WTC11 (cell line): ENCODE results near the gene SPATA4. TPM values are rescaled to one million over a fixed set of nuclear protein-coding genes. Genes with fewer than 3 reads are reported as not detected.

ENCODE experiments used
- ATAC-seq: fragments of 200-7000 bp; cut with Tn5 transposase; 2 replicates; pipeline ENCODE4 v1.10.0; 2021; ENCODE audit warnings: mild to moderate bottlenecking, moderate library complexity
- CTCF ChIA-PET: fragments of 300-600 bp; sonication (Branson Sonifier 250); formaldehyde crosslinking; loops from one replicate; lab custom pipeline; 2021; ENCODE audit warnings: antibody characterized with exemption; lab: Charles Lee
- POLR2A ChIA-PET: fragments of 350-600 bp; sonication (Branson Sonifier 250); formaldehyde crosslinking; loops from one replicate; lab custom pipeline; 2021; ENCODE audit warnings: antibody characterized with exemption; lab: Charles Lee
- DNase-seq: peaks from one replicate; pipeline ENCODE4 v3.0.0; 2021; ENCODE audit warnings: low spot score
- H3K27ac Mint-ChIP-seq: 2 replicates; pipeline ENCODE4 v1.8.0; 2021; ENCODE audit warnings: mixed read lengths
- H3K27me3 Mint-ChIP-seq: 2 replicates; pipeline ENCODE4 v1.8.0; 2021; ENCODE audit warnings: low read depth, mild to moderate bottlenecking, moderate library complexity, mixed read lengths
- H3K36me3 Mint-ChIP-seq: 2 replicates; pipeline ENCODE4 v1.8.0; 2021; ENCODE audit warnings: mixed read lengths
- H3K4me1 Mint-ChIP-seq: 2 replicates; pipeline ENCODE4 v1.8.0; 2022; ENCODE audit warnings: mixed read lengths
- H3K4me3 Mint-ChIP-seq: 2 replicates; pipeline ENCODE4 v1.8.0; 2021; ENCODE audit warnings: mild to moderate bottlenecking, moderate library complexity, mixed read lengths
- H3K9me3 Mint-ChIP-seq: 2 replicates; pipeline ENCODE4 v1.8.0; 2021; ENCODE audit warnings: mixed read lengths
- EMX1 ChIP-seq: fragments of 250-450 bp; sonication (Bioruptor Pico); IDR thresholded peaks from 2 replicates; pipeline ENCODE4 v1.8.0; 2021; ENCODE audit warnings: mild to moderate bottlenecking
- FOXP1 ChIP-seq: sonication (generic); formaldehyde crosslinking; IDR thresholded peaks from 2 replicates; pipeline ENCODE4 v1.8.0; 2022; ENCODE audit warnings: missing genetic modification reagents, mild to moderate bottlenecking, moderate library complexity, borderline replicate concordance
- GTF2I ChIP-seq: fragments of 250-450 bp; sonication (Bioruptor Pico); conservative IDR thresholded peaks from 2 replicates; pipeline ENCODE4 v1.4.0; 2021; ENCODE audit warnings: mild to moderate bottlenecking
- JAZF1 ChIP-seq: fragments of 250-450 bp; sonication (Bioruptor Pico); IDR thresholded peaks from 2 replicates; pipeline ENCODE4 v1.9.0; 2021; ENCODE audit warnings: moderate library complexity, mild to moderate bottlenecking, inconsistent platforms
- OVOL2 ChIP-seq: fragments of 250-450 bp; sonication (Bioruptor Pico); IDR thresholded peaks from 2 replicates; pipeline ENCODE4 v1.9.0; 2021; ENCODE audit warnings: mild to moderate bottlenecking, borderline replicate concordance
- PRRX2 ChIP-seq: fragments of 250-450 bp; sonication (Bioruptor Pico); IDR thresholded peaks from 2 replicates; pipeline ENCODE4 v1.8.0; 2021; ENCODE audit warnings: mild to moderate bottlenecking
- TEAD4 ChIP-seq: sonication (generic); formaldehyde crosslinking; IDR thresholded peaks from 2 replicates; pipeline ENCODE4 v1.8.0; 2022; ENCODE audit warnings: mild to moderate bottlenecking, missing genetic modification reagents
- total RNA-seq: library from RNA; stranded (reverse); gene quantifications from 3 replicates; pipeline ENCODE4 v1.2.3, GENCODE V29; 2021
- TF ChIP-seq, protein P1 (sequence below): fragments of 250-450 bp; sonication (Bioruptor Pico); IDR thresholded peaks from 2 replicates; pipeline ENCODE4 v1.8.0; 2021; ENCODE audit warnings: mild to moderate bottlenecking
- TF ChIP-seq, protein P2 (sequence below): fragments of 200-600 bp; IDR thresholded peaks from 2 replicates; pipeline ENCODE4 v1.8.0; 2022; ENCODE audit warnings: antibody characterized with exemption
- TF ChIP-seq, protein P3 (sequence below): sonication (generic); formaldehyde crosslinking; IDR thresholded peaks from 2 replicates; pipeline ENCODE4 v1.8.1; 2023; ENCODE audit warnings: mild to moderate bottlenecking, missing genetic modification reagents, moderate library complexity
- TF ChIP-seq, protein P4 (sequence below): sonication (generic); formaldehyde crosslinking; IDR thresholded peaks from 2 replicates; pipeline ENCODE4 v1.8.1; 2022; ENCODE audit warnings: missing genetic modification reagents, borderline replicate concordance
- TF ChIP-seq, protein P5 (sequence below): fragments of 250-450 bp; sonication (Bioruptor Pico); IDR thresholded peaks from 2 replicates; pipeline ENCODE4 v1.9.0; 2021; ENCODE audit warnings: mild to moderate bottlenecking
- TF ChIP-seq, protein P6 (sequence below): sonication (generic); formaldehyde crosslinking; IDR thresholded peaks from 2 replicates; pipeline ENCODE4 v1.8.0; 2023; ENCODE audit warnings: missing genetic modification reagents, mild to moderate bottlenecking, borderline replicate concordance

The SPATA4 gene
- total RNA-seq, 1 experiment from 2014 or later = not detected

DNA sequence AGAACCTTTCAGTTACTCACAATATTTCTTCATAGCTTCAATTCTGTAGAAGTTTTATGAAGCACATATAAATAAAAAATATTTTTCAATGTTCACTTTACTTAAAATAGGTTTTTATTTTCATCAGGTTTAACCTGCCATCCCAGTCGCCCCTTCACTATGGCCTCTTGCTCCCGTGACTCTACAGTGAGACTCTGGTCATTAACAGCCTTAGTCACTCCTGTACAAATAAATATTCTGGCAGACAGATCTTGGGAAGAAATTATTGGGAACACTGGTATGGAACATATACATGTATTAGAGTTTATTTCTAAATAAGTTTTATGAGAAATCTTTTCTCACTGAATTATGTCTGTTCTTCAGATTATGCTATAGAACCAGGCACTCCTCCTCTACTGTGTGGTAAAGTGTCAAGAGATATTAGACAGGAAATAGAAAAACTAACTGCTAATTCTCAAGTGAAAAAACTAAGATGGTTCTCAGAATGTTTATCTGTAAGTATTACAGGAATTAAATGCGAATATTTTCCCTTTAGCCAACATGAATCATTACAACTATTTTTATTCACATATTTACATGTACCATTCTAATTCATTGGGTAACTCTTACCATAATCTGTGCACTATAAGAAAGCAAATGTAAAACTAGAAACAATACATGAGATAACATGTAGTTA lies 45.6 kb downstream of the SPATA4 start:
- POLR2A ChIA-PET = no interaction called here
- H3K36me3 Mint-ChIP-seq = no peaks in the 10 kb centered on the region
- H3K9me3 Mint-ChIP-seq = no peaks in the 10 kb centered on the region
- ATAC-seq (no peak), DNase-seq (no peak)
- no peaks in the 10 kb centered on the region for H3K27me3 Mint-ChIP-seq
- no peak overlapping the region for H3K27ac Mint-ChIP-seq
- no peaks in the 10 kb centered on the region for H3K4me1 Mint-ChIP-seq
- CTCF ChIA-PET = interaction anchor here (1.0 kb wide), 3 partner anchors 46 to 191 kb away, joined by 4 to 11 read pairs (median 6); partner anchors contain the start of gene SPATA4
- H3K4me3 Mint-ChIP-seq = no peak overlapping the region
- TF ChIP-seq, protein P1, sequence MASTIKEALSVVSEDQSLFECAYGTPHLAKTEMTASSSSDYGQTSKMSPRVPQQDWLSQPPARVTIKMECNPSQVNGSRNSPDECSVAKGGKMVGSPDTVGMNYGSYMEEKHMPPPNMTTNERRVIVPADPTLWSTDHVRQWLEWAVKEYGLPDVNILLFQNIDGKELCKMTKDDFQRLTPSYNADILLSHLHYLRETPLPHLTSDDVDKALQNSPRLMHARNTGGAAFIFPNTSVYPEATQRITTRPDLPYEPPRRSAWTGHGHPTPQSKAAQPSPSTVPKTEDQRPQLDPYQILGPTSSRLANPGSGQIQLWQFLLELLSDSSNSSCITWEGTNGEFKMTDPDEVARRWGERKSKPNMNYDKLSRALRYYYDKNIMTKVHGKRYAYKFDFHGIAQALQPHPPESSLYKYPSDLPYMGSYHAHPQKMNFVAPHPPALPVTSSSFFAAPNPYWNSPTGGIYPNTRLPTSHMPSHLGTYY = no peak
- TF ChIP-seq OVOL2 (no peak), FOXP1 (CRISPR knock-in tag) (no peak), GTF2I (CRISPR knock-in tag) (no peak), TEAD4 (no peak)
- TF ChIP-seq, protein P2, sequence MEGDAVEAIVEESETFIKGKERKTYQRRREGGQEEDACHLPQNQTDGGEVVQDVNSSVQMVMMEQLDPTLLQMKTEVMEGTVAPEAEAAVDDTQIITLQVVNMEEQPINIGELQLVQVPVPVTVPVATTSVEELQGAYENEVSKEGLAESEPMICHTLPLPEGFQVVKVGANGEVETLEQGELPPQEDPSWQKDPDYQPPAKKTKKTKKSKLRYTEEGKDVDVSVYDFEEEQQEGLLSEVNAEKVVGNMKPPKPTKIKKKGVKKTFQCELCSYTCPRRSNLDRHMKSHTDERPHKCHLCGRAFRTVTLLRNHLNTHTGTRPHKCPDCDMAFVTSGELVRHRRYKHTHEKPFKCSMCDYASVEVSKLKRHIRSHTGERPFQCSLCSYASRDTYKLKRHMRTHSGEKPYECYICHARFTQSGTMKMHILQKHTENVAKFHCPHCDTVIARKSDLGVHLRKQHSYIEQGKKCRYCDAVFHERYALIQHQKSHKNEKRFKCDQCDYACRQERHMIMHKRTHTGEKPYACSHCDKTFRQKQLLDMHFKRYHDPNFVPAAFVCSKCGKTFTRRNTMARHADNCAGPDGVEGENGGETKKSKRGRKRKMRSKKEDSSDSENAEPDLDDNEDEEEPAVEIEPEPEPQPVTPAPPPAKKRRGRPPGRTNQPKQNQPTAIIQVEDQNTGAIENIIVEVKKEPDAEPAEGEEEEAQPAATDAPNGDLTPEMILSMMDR = no peak
- TF ChIP-seq, protein P3, sequence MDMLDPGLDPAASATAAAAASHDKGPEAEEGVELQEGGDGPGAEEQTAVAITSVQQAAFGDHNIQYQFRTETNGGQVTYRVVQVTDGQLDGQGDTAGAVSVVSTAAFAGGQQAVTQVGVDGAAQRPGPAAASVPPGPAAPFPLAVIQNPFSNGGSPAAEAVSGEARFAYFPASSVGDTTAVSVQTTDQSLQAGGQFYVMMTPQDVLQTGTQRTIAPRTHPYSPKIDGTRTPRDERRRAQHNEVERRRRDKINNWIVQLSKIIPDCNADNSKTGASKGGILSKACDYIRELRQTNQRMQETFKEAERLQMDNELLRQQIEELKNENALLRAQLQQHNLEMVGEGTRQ (CRISPR knock-in tag) = no peak
- TF ChIP-seq, protein P4, sequence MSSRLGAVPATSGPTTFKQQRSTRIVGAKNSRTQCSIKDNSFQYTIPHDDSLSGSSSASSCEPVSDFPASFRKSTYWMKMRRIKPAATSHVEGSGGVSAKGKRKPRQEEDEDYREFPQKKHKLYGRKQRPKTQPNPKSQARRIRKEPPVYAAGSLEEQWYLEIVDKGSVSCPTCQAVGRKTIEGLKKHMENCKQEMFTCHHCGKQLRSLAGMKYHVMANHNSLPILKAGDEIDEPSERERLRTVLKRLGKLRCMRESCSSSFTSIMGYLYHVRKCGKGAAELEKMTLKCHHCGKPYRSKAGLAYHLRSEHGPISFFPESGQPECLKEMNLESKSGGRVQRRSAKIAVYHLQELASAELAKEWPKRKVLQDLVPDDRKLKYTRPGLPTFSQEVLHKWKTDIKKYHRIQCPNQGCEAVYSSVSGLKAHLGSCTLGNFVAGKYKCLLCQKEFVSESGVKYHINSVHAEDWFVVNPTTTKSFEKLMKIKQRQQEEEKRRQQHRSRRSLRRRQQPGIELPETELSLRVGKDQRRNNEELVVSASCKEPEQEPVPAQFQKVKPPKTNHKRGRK = no peak
- TF ChIP-seq, protein P5, sequence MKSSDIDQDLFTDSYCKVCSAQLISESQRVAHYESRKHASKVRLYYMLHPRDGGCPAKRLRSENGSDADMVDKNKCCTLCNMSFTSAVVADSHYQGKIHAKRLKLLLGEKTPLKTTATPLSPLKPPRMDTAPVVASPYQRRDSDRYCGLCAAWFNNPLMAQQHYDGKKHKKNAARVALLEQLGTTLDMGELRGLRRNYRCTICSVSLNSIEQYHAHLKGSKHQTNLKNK (CRISPR knock-in tag) = no peak
- TF ChIP-seq, protein P6, sequence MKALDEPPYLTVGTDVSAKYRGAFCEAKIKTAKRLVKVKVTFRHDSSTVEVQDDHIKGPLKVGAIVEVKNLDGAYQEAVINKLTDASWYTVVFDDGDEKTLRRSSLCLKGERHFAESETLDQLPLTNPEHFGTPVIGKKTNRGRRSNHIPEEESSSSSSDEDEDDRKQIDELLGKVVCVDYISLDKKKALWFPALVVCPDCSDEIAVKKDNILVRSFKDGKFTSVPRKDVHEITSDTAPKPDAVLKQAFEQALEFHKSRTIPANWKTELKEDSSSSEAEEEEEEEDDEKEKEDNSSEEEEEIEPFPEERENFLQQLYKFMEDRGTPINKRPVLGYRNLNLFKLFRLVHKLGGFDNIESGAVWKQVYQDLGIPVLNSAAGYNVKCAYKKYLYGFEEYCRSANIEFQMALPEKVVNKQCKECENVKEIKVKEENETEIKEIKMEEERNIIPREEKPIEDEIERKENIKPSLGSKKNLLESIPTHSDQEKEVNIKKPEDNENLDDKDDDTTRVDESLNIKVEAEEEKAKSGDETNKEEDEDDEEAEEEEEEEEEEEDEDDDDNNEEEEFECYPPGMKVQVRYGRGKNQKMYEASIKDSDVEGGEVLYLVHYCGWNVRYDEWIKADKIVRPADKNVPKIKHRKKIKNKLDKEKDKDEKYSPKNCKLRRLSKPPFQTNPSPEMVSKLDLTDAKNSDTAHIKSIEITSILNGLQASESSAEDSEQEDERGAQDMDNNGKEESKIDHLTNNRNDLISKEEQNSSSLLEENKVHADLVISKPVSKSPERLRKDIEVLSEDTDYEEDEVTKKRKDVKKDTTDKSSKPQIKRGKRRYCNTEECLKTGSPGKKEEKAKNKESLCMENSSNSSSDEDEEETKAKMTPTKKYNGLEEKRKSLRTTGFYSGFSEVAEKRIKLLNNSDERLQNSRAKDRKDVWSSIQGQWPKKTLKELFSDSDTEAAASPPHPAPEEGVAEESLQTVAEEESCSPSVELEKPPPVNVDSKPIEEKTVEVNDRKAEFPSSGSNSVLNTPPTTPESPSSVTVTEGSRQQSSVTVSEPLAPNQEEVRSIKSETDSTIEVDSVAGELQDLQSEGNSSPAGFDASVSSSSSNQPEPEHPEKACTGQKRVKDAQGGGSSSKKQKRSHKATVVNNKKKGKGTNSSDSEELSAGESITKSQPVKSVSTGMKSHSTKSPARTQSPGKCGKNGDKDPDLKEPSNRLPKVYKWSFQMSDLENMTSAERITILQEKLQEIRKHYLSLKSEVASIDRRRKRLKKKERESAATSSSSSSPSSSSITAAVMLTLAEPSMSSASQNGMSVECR (CRISPR knock-in tag) = no peak
- TF ChIP-seq, all 79 proteins: peak for 0

DNA sequence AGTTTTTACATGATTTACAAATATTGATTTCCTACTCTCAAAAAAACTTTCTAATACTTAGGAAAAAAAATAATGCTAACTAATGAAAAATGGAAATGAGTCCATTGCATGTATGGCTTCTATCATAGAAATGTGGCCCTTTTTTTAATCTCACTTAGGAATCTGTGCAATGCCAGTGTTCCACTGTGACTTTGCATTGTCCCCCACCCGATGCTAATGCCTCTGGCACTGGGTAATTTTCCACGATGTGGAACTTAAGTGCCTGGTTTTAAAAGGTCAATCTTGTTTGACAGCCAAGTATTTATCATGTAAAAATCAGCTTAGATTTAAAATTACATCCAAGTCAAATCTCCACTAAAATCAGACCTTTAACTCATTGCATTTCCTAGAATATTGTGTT lies 53.1 kb downstream of the SPATA4 start:
- H3K4me3 Mint-ChIP-seq = no peak overlapping the region
- H3K36me3 Mint-ChIP-seq = no peaks in the 10 kb centered on the region
- CTCF ChIA-PET = no interaction called here
- TF ChIP-seq JAZF1 (CRISPR knock-in tag) (no peak), EMX1 (CRISPR knock-in tag) (no peak), PRRX2 (CRISPR knock-in tag) (no peak)
- TF ChIP-seq, all 79 proteins: peak for 0
- POLR2A ChIA-PET = no interaction called here
- Mint-ChIP-seq H3K27me3 (no peaks in the 10 kb centered on the region), H3K9me3 (no peaks in the 10 kb centered on the region), H3K4me1 (no peaks in the 10 kb centered on the region; the same call in 1 of the 2 replicates), H3K27ac (no peak overlapping the region)
- DNase-seq (no peak), ATAC-seq (no peak)
